H9 (cell line): ENCODE measurements around the gene SPPL3. TPM values are rescaled to one million over a fixed set of nuclear protein-coding genes. Genes with fewer than 3 reads are reported as not detected.

Source experiments
- DNase-seq: peaks from one replicate; pipeline ENCODE4 v3.0.0-alpha.2; 2017
- H2AFZ ChIP-seq: one replicate; pipeline ENCODE4 v1.6.1; 2013; ENCODE audit warnings: mild to moderate bottlenecking, low read length, control low read depth, moderate library complexity
- H2AK5ac ChIP-seq: 2 replicates; pipeline ENCODE4 v1.6.1; 2013; ENCODE audit warnings: low read length, control low read depth, mixed read lengths; ENCODE audit not compliant: insufficient read length
- H2BK120ac ChIP-seq: one replicate; pipeline ENCODE4 v1.6.1; 2013; ENCODE audit warnings: low read depth, mild to moderate bottlenecking, low read length, control low read depth, inconsistent platforms; ENCODE audit not compliant: poor library complexity, severe bottlenecking
- H2BK12ac ChIP-seq: 2 replicates; pipeline ENCODE4 v1.6.1; 2013; ENCODE audit warnings: low read length, control low read depth, mixed read lengths, low read depth; ENCODE audit not compliant: insufficient read length
- H2BK15ac ChIP-seq: 2 replicates; pipeline ENCODE4 v1.6.1; 2013; ENCODE audit warnings: low read depth, low read length, control low read depth
- H2BK20ac ChIP-seq: one replicate; pipeline ENCODE4 v1.6.1; 2013; ENCODE audit warnings: low read depth, mild to moderate bottlenecking, low read length, control low read depth, inconsistent platforms; ENCODE audit not compliant: poor library complexity, severe bottlenecking
- H2BK5ac ChIP-seq: 2 replicates; pipeline ENCODE4 v1.6.1; 2013; ENCODE audit warnings: low read length, control low read depth, mixed read lengths; ENCODE audit not compliant: insufficient read length
- H3K14ac ChIP-seq: 2 replicates; pipeline ENCODE4 v1.6.1; 2013; ENCODE audit warnings: low read length, control low read depth; ENCODE audit not compliant: insufficient read depth
- H3K18ac ChIP-seq: 2 replicates; pipeline ENCODE4 v1.6.1; 2013; ENCODE audit warnings: low read depth, mild to moderate bottlenecking, mixed read lengths, low read length, control low read depth; ENCODE audit not compliant: insufficient read length
- H3K23ac ChIP-seq: 2 replicates; pipeline ENCODE4 v1.6.1; 2013; ENCODE audit warnings: low read length, control low read depth, mixed read lengths, low read depth; ENCODE audit not compliant: insufficient read length
- H3K23me2 ChIP-seq: 2 replicates; pipeline ENCODE4 v1.6.1; 2013; ENCODE audit warnings: low read depth, mild to moderate bottlenecking, mixed read lengths, low read length, control low read depth; ENCODE audit not compliant: insufficient read length, poor library complexity, severe bottlenecking
- H3K27ac ChIP-seq: 2 replicates; pipeline ENCODE4 v1.5.1; 2013; ENCODE audit warnings: low read length, control low read depth, mixed read lengths, low read depth; ENCODE audit not compliant: insufficient read length
- H3K27me3 ChIP-seq: 2 replicates; pipeline ENCODE4 v1.6.1; 2013; ENCODE audit warnings: low read length, control low read depth, inconsistent platforms; ENCODE audit not compliant: insufficient read depth
- H3K4ac ChIP-seq: 2 replicates; pipeline ENCODE4 v1.6.1; 2013; ENCODE audit warnings: low read depth, mild to moderate bottlenecking, control low read depth, inconsistent platforms, low read length, moderate library complexity
- H3K4me1 ChIP-seq: 2 replicates; pipeline ENCODE4 v1.6.1; 2013; ENCODE audit warnings: low read length, control low read depth, inconsistent platforms; ENCODE audit not compliant: insufficient read depth
- H3K4me2 ChIP-seq: 2 replicates; pipeline ENCODE4 v1.6.1; 2013; ENCODE audit warnings: low read length, control low read depth, mixed read lengths; ENCODE audit not compliant: insufficient read length, insufficient read depth
- H3K56ac ChIP-seq: 2 replicates; pipeline ENCODE4 v1.6.1; 2013; ENCODE audit warnings: low read depth, mild to moderate bottlenecking, mixed read lengths, low read length, control low read depth; ENCODE audit not compliant: insufficient read length
- H3K79me1 ChIP-seq: 2 replicates; pipeline ENCODE4 v1.6.1; 2013; ENCODE audit warnings: low read depth, mild to moderate bottlenecking, moderate library complexity, low read length, control low read depth, inconsistent platforms; ENCODE audit not compliant: insufficient read depth, poor library complexity, severe bottlenecking
- H3K79me2 ChIP-seq: 2 replicates; pipeline ENCODE4 v1.6.1; 2013; ENCODE audit warnings: low read length, control low read depth, inconsistent platforms; ENCODE audit not compliant: insufficient read depth
- H3K9ac ChIP-seq: 2 replicates; pipeline ENCODE4 v1.6.1; 2013; ENCODE audit warnings: low read length, control low read depth, mixed read lengths; ENCODE audit not compliant: insufficient read length; ENCODE audit errors: extremely low read depth
- H3K9me3 ChIP-seq: one replicate; pipeline ENCODE4 v1.6.1; 2013; ENCODE audit warnings: low read depth, low read length, inconsistent platforms; ENCODE audit not compliant: control insufficient read depth
- H3T11ph ChIP-seq: one replicate; pipeline ENCODE4 v1.6.1; 2013; ENCODE audit warnings: mild to moderate bottlenecking, low read length, control low read depth, inconsistent platforms
- H4K20me1 ChIP-seq: one replicate; pipeline ENCODE4 v1.6.1; 2013; ENCODE audit not compliant: control insufficient read depth, insufficient read length, insufficient read depth
- H4K5ac ChIP-seq: 2 replicates; pipeline ENCODE4 v1.6.1; 2013; ENCODE audit warnings: low read depth, mild to moderate bottlenecking, mixed read lengths, low read length, control low read depth; ENCODE audit not compliant: insufficient read length
- H4K8ac ChIP-seq: replicated peaks from 2 replicates; pipeline ENCODE4 v1.6.1; 2013; ENCODE audit warnings: low read length, control low read depth, mixed read lengths, low read depth; ENCODE audit not compliant: insufficient read length
- H4K91ac ChIP-seq: 2 replicates; pipeline ENCODE4 v1.6.1; 2013; ENCODE audit warnings: low read depth, mild to moderate bottlenecking, moderate library complexity, mixed read lengths, low read length, control low read depth; ENCODE audit not compliant: insufficient read length
- H3K27ac Mint-ChIP-seq, 3 experiments: 2 replicates in 2 of 3; 3 replicates in 1 of 3; pipeline ENCODE4 v1.8.0; 2020 to 2021; ENCODE audit warnings: mixed read lengths in 3 of 3, mild to moderate bottlenecking in 1 of 3, moderate library complexity in 1 of 3
- H3K27me3 Mint-ChIP-seq: 2 replicates; pipeline ENCODE4 v1.8.0; 2021; ENCODE audit warnings: low read depth, mild to moderate bottlenecking, moderate library complexity, mixed read lengths
- H3K36me3 Mint-ChIP-seq, 3 experiments: 2 replicates in 2 of 3; 3 replicates in 1 of 3; pipeline ENCODE4 v1.8.0; 2020 to 2021; ENCODE audit warnings: low read depth in 3 of 3, mixed read lengths in 3 of 3; ENCODE audit not compliant: insufficient read depth in 1 of 3
- H3K4me1 Mint-ChIP-seq, 2 experiments: 2 replicates each; pipeline ENCODE4 v1.8.0; 2020; ENCODE audit warnings: mixed read lengths in 2 of 2
- H3K4me3 Mint-ChIP-seq, 2 experiments: 2 replicates in 1 of 2; 3 replicates in 1 of 2; pipeline ENCODE4 v1.8.0; 2020 to 2021; ENCODE audit warnings: mild to moderate bottlenecking in 2 of 2, mixed read lengths in 2 of 2, moderate library complexity in 1 of 2
- H3K9me3 Mint-ChIP-seq, 2 experiments: 2 replicates in 1 of 2; 3 replicates in 1 of 2; pipeline ENCODE4 v1.8.0; 2020; ENCODE audit warnings: mild to moderate bottlenecking in 2 of 2, mixed read lengths in 2 of 2, moderate library complexity in 1 of 2
- WGBS: extraction: QIAGEN DNeasy Blood & Tissue Kit; methylation state at CpG from one replicate; pipeline ENCODE4 v1.1.7; 2013; ENCODE audit warnings: missing lambda C conversion rate, low lambda C conversion rate, mixed read lengths; ENCODE audit not compliant: insufficient read length; ENCODE audit errors: extremely low coverage; 5-methylcytosine and 5-hydroxymethylcytosine counted together
- total RNA-seq: library from RNA; stranded (reverse); gene quantifications from 2 replicates; pipeline ENCODE4 v1.2.1, GENCODE V29; 2021
- TF ChIP-seq, protein P1 (sequence below): fragments of 200-600 bp; sonication (generic); conservative IDR thresholded peaks from 3 replicates; pipeline ENCODE4 v1.8.0; 2021; ENCODE audit warnings: antibody characterized with exemption, mild to moderate bottlenecking

SPPL3 gene
- total RNA-seq, 1 experiment from 2014 or later = 46.3 TPM

GRCh38 chr12:120750806-120751205 lies 153.4 kb downstream of the SPPL3 start:
- no peak overlapping the region for H3K56ac ChIP-seq
- no peak overlapping the region for H2AFZ ChIP-seq
- Mint-ChIP-seq H3K27ac (no peak overlapping the region), H3K27me3 (no peaks in the 10 kb centered on the region; the same call in none of the 2 replicates), H3K9me3 (peaks cover 6 to 12% of the 10 kb centered on the region in 2 experiments; a peak in 4 of 5 replicates), H3K4me1 (no peaks in the 10 kb centered on the region), H3K4me3 (no peak overlapping the region), H3K36me3 (no peaks in the 10 kb centered on the region; a peak in 1 of 7 replicates)
- no peak overlapping the region for H3T11ph ChIP-seq
- H3K23me2 ChIP-seq = no peaks in the 10 kb centered on the region
- H2BK120ac ChIP-seq = no peak overlapping the region
- H4K5ac ChIP-seq = no peak overlapping the region
- TF ChIP-seq, protein P1, sequence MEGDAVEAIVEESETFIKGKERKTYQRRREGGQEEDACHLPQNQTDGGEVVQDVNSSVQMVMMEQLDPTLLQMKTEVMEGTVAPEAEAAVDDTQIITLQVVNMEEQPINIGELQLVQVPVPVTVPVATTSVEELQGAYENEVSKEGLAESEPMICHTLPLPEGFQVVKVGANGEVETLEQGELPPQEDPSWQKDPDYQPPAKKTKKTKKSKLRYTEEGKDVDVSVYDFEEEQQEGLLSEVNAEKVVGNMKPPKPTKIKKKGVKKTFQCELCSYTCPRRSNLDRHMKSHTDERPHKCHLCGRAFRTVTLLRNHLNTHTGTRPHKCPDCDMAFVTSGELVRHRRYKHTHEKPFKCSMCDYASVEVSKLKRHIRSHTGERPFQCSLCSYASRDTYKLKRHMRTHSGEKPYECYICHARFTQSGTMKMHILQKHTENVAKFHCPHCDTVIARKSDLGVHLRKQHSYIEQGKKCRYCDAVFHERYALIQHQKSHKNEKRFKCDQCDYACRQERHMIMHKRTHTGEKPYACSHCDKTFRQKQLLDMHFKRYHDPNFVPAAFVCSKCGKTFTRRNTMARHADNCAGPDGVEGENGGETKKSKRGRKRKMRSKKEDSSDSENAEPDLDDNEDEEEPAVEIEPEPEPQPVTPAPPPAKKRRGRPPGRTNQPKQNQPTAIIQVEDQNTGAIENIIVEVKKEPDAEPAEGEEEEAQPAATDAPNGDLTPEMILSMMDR = no peak
- H3K27ac ChIP-seq = no peak overlapping the region
- H2BK15ac ChIP-seq = no peak overlapping the region
- H3K4me1 ChIP-seq = no peaks in the 10 kb centered on the region
- H3K14ac ChIP-seq = no peak overlapping the region
- H2AK5ac ChIP-seq = no peak overlapping the region
- no peak overlapping the region for H3K23ac ChIP-seq
- DNase-seq = no peak
- H3K9ac ChIP-seq = no peak overlapping the region
- H3K79me1 ChIP-seq = no peaks in the 10 kb centered on the region
- H3K4ac ChIP-seq = no peak overlapping the region
- H2BK5ac ChIP-seq = no peak overlapping the region
- no peaks in the 10 kb centered on the region for H4K20me1 ChIP-seq
- no CpG with 5 or more reads among the region's 5 CpGs for WGBS
- H2BK12ac ChIP-seq = no peak overlapping the region
- no peak overlapping the region for H3K18ac ChIP-seq
- H3K79me2 ChIP-seq = no peaks in the 10 kb centered on the region
- no peaks in the 10 kb centered on the region for H3K9me3 ChIP-seq
- H3K27me3 ChIP-seq = no peaks in the 10 kb centered on the region
- no peak overlapping the region for H3K4me2 ChIP-seq
- no peak overlapping the region for H4K8ac ChIP-seq
- H2BK20ac ChIP-seq = no peak overlapping the region
- H4K91ac ChIP-seq = no peak overlapping the region
